H1 (cell line): ENCODE measurements around the gene PAGE4. TPM values are rescaled to one million over a fixed set of nuclear protein-coding genes. Genes with fewer than 3 reads are reported as not detected.

Experiments used
- CTCF ChIA-PET: fragments of 300-600 bp; sonication (Branson Sonifier 250); formaldehyde crosslinking; loops from one replicate; lab custom pipeline; 2021; ENCODE audit not compliant: partially characterized antibody; lab: Charles Lee
- POLR2A ChIA-PET: fragments of 300-600 bp; sonication (Branson Sonifier 250); formaldehyde crosslinking; loops from one replicate; lab custom pipeline; 2021; ENCODE audit warnings: inconsistent platforms; ENCODE audit not compliant: partially characterized antibody; lab: Charles Lee
- DNase-seq, 2 experiments: peaks; one replicate each; pipeline versions ENCODE4 v3.0.0 to v3.0.0-alpha.2; 2010 to 2022; ENCODE audit warnings: low spot score in 2 of 2, low read depth in 1 of 2, mixed read lengths in 1 of 2
- FAIRE-seq: peaks from 2 replicates; lab custom pipeline; 2011; peaks lifted over from hg19 to GRCh38; lab: Jason Lieb, UNC
- H2AFZ ChIP-seq: 2 replicates; pipeline ENCODE4 v1.8.1; 2012; ENCODE audit warnings: low read length, inconsistent platforms
- H2AK5ac ChIP-seq: 2 replicates; pipeline ENCODE4 v1.6.1; 2013; ENCODE audit warnings: low read depth, low read length
- H2BK120ac ChIP-seq: replicated peaks from 2 replicates; pipeline ENCODE3; 2013; ENCODE audit warnings: low read depth, low read length, inconsistent platforms
- H2BK12ac ChIP-seq: 2 replicates; pipeline ENCODE4 v1.6.1; 2013; ENCODE audit warnings: low read depth, low read length
- H2BK15ac ChIP-seq: 2 replicates; pipeline ENCODE4 v1.6.1; 2013; ENCODE audit warnings: low read length
- H2BK20ac ChIP-seq: 2 replicates; pipeline ENCODE4 v1.6.1; 2013; ENCODE audit warnings: low read length
- H2BK5ac ChIP-seq: 2 replicates; pipeline ENCODE4 v1.6.1; 2013; ENCODE audit warnings: low read depth, low read length
- H3K14ac ChIP-seq: 2 replicates; pipeline ENCODE4 v1.6.1; 2013; ENCODE audit warnings: inconsistent platforms; ENCODE audit not compliant: insufficient read length
- H3K18ac ChIP-seq: 2 replicates; pipeline ENCODE4 v1.6.1; 2013; ENCODE audit warnings: low read length; ENCODE audit errors: extremely low read depth
- H3K23ac ChIP-seq: 2 replicates; pipeline ENCODE4 v1.6.1; 2013; ENCODE audit warnings: inconsistent platforms; ENCODE audit not compliant: insufficient read length
- H3K23me2 ChIP-seq: 2 replicates; pipeline ENCODE4 v1.6.1; 2013; ENCODE audit warnings: low read depth, low read length
- H3K27ac ChIP-seq: 2 replicates; pipeline ENCODE4 v1.6.1; 2011; ENCODE audit warnings: low read depth, low read length, inconsistent platforms
- H3K27me3 ChIP-seq, 4 experiments: replicated peaks in 1 of 4; 1 replicate in 1 of 4; 2 replicates in 3 of 4; pipeline versions ENCODE4 v1.6.1 to v1.8.1; 2011 to 2013; ENCODE audit warnings: low read length in 3 of 4, mild to moderate bottlenecking in 3 of 4, inconsistent platforms in 2 of 4, mixed read lengths in 2 of 4, moderate library complexity in 1 of 4; ENCODE audit not compliant: control insufficient read depth in 3 of 4, insufficient read depth in 3 of 4; ENCODE audit errors: extremely low read depth in 1 of 4
- H3K36me3 ChIP-seq, 4 experiments: 2 replicates each; pipeline versions ENCODE4 v1.6.1 to v1.8.1; 2011 to 2013; ENCODE audit warnings: mild to moderate bottlenecking in 4 of 4, low read length in 3 of 4, moderate library complexity in 2 of 4, control low read depth in 1 of 4, inconsistent platforms in 1 of 4; ENCODE audit not compliant: insufficient read depth in 4 of 4, control insufficient read depth in 2 of 4
- H3K4ac ChIP-seq: replicated peaks from 2 replicates; pipeline ENCODE3; 2013; ENCODE audit warnings: low read length, low read depth, mixed read lengths, inconsistent platforms; ENCODE audit not compliant: insufficient read length
- H3K4me1 ChIP-seq, 4 experiments: replicated peaks in 1 of 4; 1 replicate in 1 of 4; 2 replicates in 3 of 4; pipeline versions ENCODE4 v1.6.1 to v1.8.1; 2011 to 2013; ENCODE audit warnings: low read length in 3 of 4, inconsistent platforms in 2 of 4, mixed read lengths in 1 of 4; ENCODE audit not compliant: insufficient read depth in 4 of 4, control insufficient read depth in 3 of 4
- H3K4me2 ChIP-seq, 2 experiments: 2 replicates each; pipeline versions ENCODE4 v1.6.1 to v1.8.1; 2011 to 2013; ENCODE audit warnings: low read depth in 2 of 2, low read length in 2 of 2, control low read depth in 1 of 2, inconsistent platforms in 1 of 2, mild to moderate bottlenecking in 1 of 2; ENCODE audit not compliant: insufficient read depth in 1 of 2
- H3K4me3 ChIP-seq, 4 experiments: fragments of 200-600, 300-600 bp in 1 of 4; sonication (generic), shearing (Covaris generic), sonication (Bioruptor Twin) in 1 of 4; 2 replicates each; pipeline versions ENCODE4 v1.5.1 to v1.8.1; 2011 to 2016; ENCODE audit warnings: low read length in 4 of 4, low read depth in 3 of 4, control low read depth in 2 of 4, inconsistent platforms in 2 of 4, mild to moderate bottlenecking in 2 of 4, mixed read lengths in 1 of 4, moderate library complexity in 1 of 4; ENCODE audit not compliant: insufficient read depth in 2 of 4; ENCODE audit errors: extremely low read depth in 1 of 4
- H3K56ac ChIP-seq: replicated peaks from 2 replicates; pipeline ENCODE3; 2013; ENCODE audit warnings: low read depth, mild to moderate bottlenecking, mixed read lengths, low read length, inconsistent platforms; ENCODE audit not compliant: insufficient read length
- H3K79me1 ChIP-seq: 2 replicates; pipeline ENCODE4 v1.6.1; 2013; ENCODE audit warnings: low read depth, low read length, control low read depth
- H3K79me2 ChIP-seq, 2 experiments: 2 replicates each; pipeline versions ENCODE4 v1.6.1 to v1.8.1; 2012 to 2013; ENCODE audit warnings: low read length in 2 of 2, mild to moderate bottlenecking in 2 of 2, inconsistent platforms in 1 of 2; ENCODE audit not compliant: insufficient read depth in 2 of 2, control insufficient read depth in 1 of 2
- H3K9ac ChIP-seq, 4 experiments: replicated peaks in 1 of 4; 1 replicate in 1 of 4; 2 replicates in 3 of 4; pipeline versions ENCODE4 v1.6.1 to v1.8.1; 2011 to 2013; ENCODE audit warnings: low read depth in 3 of 4, low read length in 3 of 4, control low read depth in 2 of 4, mild to moderate bottlenecking in 2 of 4, moderate library complexity in 2 of 4, inconsistent platforms in 1 of 4; ENCODE audit errors: extremely low read depth in 1 of 4
- H3K9me3 ChIP-seq, 2 experiments: 2 replicates each; pipeline versions ENCODE4 v1.6.1 to v1.8.1; 2012 to 2013; ENCODE audit warnings: mild to moderate bottlenecking in 2 of 2, moderate library complexity in 2 of 2, control low read depth in 1 of 2, inconsistent platforms in 1 of 2, low read depth in 1 of 2, low read length in 1 of 2, mixed read lengths in 1 of 2; ENCODE audit not compliant: insufficient read depth in 2 of 2
- H4K20me1 ChIP-seq, 2 experiments: replicated peaks in 1 of 2; 2 replicates each; pipeline versions ENCODE3 to v1.8.1; 2011 to 2013; ENCODE audit warnings: inconsistent platforms in 2 of 2, low read length in 2 of 2, mild to moderate bottlenecking in 1 of 2; ENCODE audit not compliant: insufficient read depth in 2 of 2, control insufficient read depth in 1 of 2
- H4K5ac ChIP-seq: 2 replicates; pipeline ENCODE4 v1.6.1; 2013; ENCODE audit warnings: low read length, low read depth, mixed read lengths, inconsistent platforms; ENCODE audit not compliant: insufficient read length
- H4K8ac ChIP-seq: 2 replicates; pipeline ENCODE4 v1.8.0; 2013; ENCODE audit warnings: mild to moderate bottlenecking, moderate library complexity, low read length, inconsistent platforms; ENCODE audit not compliant: insufficient read depth; ENCODE audit errors: extremely low read depth
- H4K91ac ChIP-seq: replicated peaks from 2 replicates; pipeline ENCODE3; 2013; ENCODE audit warnings: low read length, mixed read lengths, inconsistent platforms; ENCODE audit not compliant: insufficient read length
- KDM1A ChIP-seq: fragments of 200-600, 300-600 bp; sonication (generic); IDR thresholded peaks from 2 replicates; pipeline ENCODE4 v1.7.1; 2016; ENCODE audit warnings: mild to moderate bottlenecking, low read length, borderline replicate concordance
- ZNF274 ChIP-seq: IDR thresholded peaks from 2 replicates; pipeline ENCODE4 v1.7.0; 2012; ENCODE audit warnings: low read length, borderline replicate concordance; ENCODE audit errors: extremely low read depth
- WGBS, 2 experiments: shearing (Covaris generic) in 1 of 2; methylation state at CpG; one replicate each; pipeline versions ENCODE4 v1.1.6 to v1.1.7; 2013 to 2015; ENCODE audit warnings: low lambda C conversion rate in 2 of 2, mixed read lengths in 2 of 2, inconsistent platforms in 1 of 2, low coverage in 1 of 2, missing lambda C conversion rate in 1 of 2; ENCODE audit not compliant: insufficient replicate concordance in 2 of 2, insufficient coverage in 1 of 2, insufficient read length in 1 of 2; ENCODE audit errors: extremely low coverage in 1 of 2, missing lambda C conversion rate in 1 of 2; 5-methylcytosine and 5-hydroxymethylcytosine counted together
- polyA plus RNA-seq, 7 experiments: library from polyadenylated mRNA; depleted of rRNA in 3 of 7; stranded (reverse) in 5 of 7; unstranded in 2 of 7; fragments of >200 nt in 5 of 7; fragments of 200-250 nt in 2 of 7; gene quantifications; 1 replicate in 5 of 7; 2 replicates in 1 of 7; 4 replicates in 1 of 7; pipeline versions ENCODE4 v1.2.1 to v1.2.3, GENCODE V29; 2011 to 2013; ENCODE audit warnings: missing spikeins in 2 of 7, mixed read lengths in 2 of 7
- total RNA-seq: library from RNA; stranded (reverse); fragmentation: NEBNext Ultra II Directional; extraction: Animal tissue kit (Norgen Biotek cat#: 25700); gene quantifications from 2 replicates; pipeline ENCODE4 v1.2.1, GENCODE V29; 2021

Gene PAGE4
- total and polyA plus RNA-seq, 2 of the 8 experiments (the other 6 are each of a cell fraction or from before 2014, with no cell fraction given), result 0.53 TPM; not detected in 1

DNA sequence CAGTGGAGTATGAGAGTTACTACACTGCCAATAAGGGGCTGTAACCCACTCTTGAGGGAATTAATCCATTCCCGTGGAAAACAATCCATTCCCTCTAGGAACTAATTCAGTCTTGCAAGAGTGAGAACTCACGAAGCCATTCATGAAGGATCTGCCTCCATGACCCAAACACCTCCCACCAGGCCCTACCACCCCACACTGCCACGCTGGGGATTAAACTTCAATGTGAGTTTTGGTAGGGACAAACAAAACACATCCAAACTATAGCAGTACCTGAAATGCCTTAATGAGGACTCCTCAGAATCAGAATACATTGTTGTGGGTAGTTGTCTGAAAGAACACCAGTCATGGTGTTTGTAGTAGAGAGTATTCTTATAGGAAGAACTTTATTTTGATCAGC lies 19.2 kb downstream of the PAGE4 start:
- TF ChIP-seq KDM1A, result no peak
- TF ChIP-seq ZNF274, result peak; percentile 17; the same call in 1 of the 2 replicates
- H2BK20ac ChIP-seq, result no peak overlapping the region
- H3K9me3 ChIP-seq, result no peaks in the 10 kb centered on the region
- H3K27ac ChIP-seq, result no peak overlapping the region
- no peak overlapping the region for H2BK120ac ChIP-seq
- no peaks in the 10 kb centered on the region for H4K20me1 ChIP-seq
- no peaks in the 10 kb centered on the region for H3K4me1 ChIP-seq
- H3K27me3 ChIP-seq, result no peaks in the 10 kb centered on the region
- no peaks in the 10 kb centered on the region for H3K79me1 ChIP-seq
- POLR2A ChIA-PET, result no interaction called here
- H2BK5ac ChIP-seq, result no peak overlapping the region
- no peaks in the 10 kb centered on the region for H3K36me3 ChIP-seq
- H4K8ac ChIP-seq, result no peak overlapping the region
- no peak overlapping the region for H3K4me3 ChIP-seq
- no peak overlapping the region for H3K18ac ChIP-seq
- H4K91ac ChIP-seq, result no peak overlapping the region
- H2BK12ac ChIP-seq, result no peak overlapping the region
- FAIRE-seq (no peak), DNase-seq (no peak)
- H3K4ac ChIP-seq, result no peak overlapping the region
- CTCF ChIA-PET, result interaction anchor here (0.6 to 1.4 kb wide), 3 partner anchors 10 to 331 kb away, joined by 3 to 6 read pairs (median 3); no protein-coding TSS in a partner anchor
- no peak overlapping the region for H3K9ac ChIP-seq
- H3K4me2 ChIP-seq, result no peak overlapping the region
- H2BK15ac ChIP-seq, result no peak overlapping the region
- no peak overlapping the region for H3K23ac ChIP-seq
- H2AFZ ChIP-seq, result no peak overlapping the region
- H3K23me2 ChIP-seq, result no peaks in the 10 kb centered on the region
- 76% methylated on average over 3 of the region's 3 CpGs; no CpG with 5 or more reads in 1 of the 2 experiments for WGBS, 2 experiments
- no peak overlapping the region for H3K56ac ChIP-seq
- H2AK5ac ChIP-seq, result no peak overlapping the region
- no peak overlapping the region for H4K5ac ChIP-seq
- no peak overlapping the region for H3K14ac ChIP-seq
- H3K79me2 ChIP-seq, result no peaks in the 10 kb centered on the region
